GM19193 (cell line): Measurements from ENCODE around the gene AP5Z1.

Experiments
- POLR2A ChIP-seq: IDR thresholded peaks from 4 replicates; pipeline ENCODE4 v1.6.1; 2011; ENCODE audit not compliant: insufficient read depth, insufficient read length; ENCODE audit errors: extremely low read depth

The AP5Z1 gene

GRCh38 chr7:4809091-4809591, 33.7 kb downstream of the AP5Z1 start:
- no peak for TF ChIP-seq POLR2A

- no peak for TF ChIP-seq POLR2A
Measured at GRCh38 chr7:4809666-4810065, 34.2 kb downstream of the AP5Z1 start.

- TF ChIP-seq POLR2A: no peak
Measured at GRCh38 chr7:4814433-4814832, 39.0 kb downstream of the AP5Z1 start.

DNA sequence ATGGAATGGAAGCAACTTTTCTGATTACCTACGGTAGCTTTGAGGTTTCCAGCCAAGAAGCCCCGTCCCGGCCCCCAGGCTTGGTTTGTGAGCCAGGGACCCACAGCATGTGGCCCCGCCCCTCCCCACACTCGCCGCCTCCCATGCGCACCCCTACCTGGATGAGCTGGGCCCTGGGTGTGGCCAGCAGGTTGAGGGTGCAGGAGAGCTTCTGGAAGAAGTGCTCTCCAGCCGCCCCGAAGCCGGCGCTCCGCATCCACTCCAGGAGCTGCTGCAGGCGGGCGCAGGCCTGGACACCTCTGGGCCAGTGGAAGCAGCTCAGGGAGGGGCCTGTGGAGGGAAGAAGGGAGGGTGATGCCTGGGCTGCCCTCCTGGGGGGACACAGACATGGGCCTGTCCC, 39.7 kb downstream of the AP5Z1 start:
- TF ChIP-seq POLR2A: no peak

- no peak for TF ChIP-seq POLR2A
Measured at GRCh38 chr7:4815609-4816418, 40.4 kb downstream of the AP5Z1 start.

GRCh38 chr7:4816419-4817080, 41.1 kb downstream of the AP5Z1 start:
- TF ChIP-seq POLR2A: no peak

GRCh38 chr7:4817178-4817901, 41.9 kb downstream of the AP5Z1 start:
- TF ChIP-seq POLR2A: no peak

GRCh38 chr7:4818000-4818794, 42.8 kb downstream of the AP5Z1 start:
- TF ChIP-seq POLR2A: no peak

DNA sequence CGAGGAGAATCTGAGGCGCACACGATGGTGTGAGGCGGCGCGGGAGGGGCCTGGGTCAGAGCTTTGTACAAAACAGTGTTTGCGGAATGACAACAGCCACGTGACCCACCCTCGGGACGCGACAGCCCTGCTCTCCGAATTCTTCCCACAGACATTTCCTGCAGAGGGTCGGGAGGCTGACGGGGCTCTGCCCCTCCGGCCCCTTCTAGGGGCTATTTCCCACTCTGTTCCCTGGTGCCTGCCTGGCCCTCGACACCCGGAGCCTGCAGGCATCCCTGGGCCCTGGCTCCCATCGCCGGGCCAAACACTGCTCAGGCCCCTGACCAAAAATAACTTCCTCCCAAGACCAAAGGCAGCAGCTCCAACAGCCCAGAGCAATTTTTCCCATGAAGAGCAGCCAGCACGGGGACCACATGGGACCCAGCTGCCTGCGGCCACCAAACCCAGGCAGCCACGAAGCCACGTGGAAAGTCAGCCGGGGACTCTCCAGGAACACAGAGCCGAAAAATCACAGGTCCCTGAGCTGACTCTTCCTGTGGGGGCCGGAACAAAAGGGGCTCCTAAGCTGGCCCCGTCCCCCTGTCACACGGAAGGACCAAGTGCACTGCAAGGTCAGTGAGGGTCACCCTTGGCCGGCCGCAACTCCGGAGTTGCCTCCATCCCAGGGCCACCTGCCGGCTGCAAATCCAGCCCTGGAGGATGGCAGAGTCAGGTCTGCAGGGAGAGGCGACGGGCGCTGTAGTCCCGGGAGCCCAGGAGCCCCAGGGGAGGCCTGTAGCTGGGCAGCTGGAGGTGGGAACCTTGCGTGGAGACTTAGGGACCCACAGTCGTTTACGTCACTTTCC, 44.4 kb downstream of the AP5Z1 start:
- no peak for TF ChIP-seq POLR2A

DNA sequence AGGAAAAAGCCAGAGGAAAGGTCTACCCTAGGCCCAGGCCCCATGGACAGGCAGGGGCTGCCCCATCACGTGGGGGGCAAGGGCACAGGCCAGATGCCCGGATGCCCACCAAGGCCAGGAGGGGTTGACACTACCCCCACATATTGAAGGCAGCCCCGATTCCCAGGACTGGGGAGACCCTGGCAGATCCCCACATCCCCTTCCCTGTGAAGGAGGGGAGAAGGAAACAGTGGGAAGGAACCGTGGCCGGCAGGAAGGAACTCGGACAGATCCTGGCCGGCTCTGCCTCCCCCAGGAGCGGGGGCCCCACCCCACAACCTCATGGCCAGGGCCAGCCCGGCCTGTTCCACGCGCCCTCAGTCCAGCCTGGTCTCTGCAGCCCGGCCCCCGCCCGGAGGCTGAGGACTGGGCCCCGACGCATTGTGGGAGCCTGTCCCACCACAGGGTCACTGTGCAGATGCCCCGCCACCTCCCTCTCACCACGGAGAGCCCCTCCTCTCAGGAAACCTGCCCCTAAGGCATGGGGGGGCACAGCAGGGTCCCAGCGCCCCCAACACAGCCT, 45.1 kb downstream of the AP5Z1 start:
- no peak for TF ChIP-seq POLR2A

- TF ChIP-seq POLR2A: no peak
Measured at GRCh38 chr7:4820967-4821471, 45.6 kb downstream of the AP5Z1 start.

- no peak for TF ChIP-seq POLR2A
Measured at GRCh38 chr7:4822677-4823076, 47.3 kb downstream of the AP5Z1 start.

DNA sequence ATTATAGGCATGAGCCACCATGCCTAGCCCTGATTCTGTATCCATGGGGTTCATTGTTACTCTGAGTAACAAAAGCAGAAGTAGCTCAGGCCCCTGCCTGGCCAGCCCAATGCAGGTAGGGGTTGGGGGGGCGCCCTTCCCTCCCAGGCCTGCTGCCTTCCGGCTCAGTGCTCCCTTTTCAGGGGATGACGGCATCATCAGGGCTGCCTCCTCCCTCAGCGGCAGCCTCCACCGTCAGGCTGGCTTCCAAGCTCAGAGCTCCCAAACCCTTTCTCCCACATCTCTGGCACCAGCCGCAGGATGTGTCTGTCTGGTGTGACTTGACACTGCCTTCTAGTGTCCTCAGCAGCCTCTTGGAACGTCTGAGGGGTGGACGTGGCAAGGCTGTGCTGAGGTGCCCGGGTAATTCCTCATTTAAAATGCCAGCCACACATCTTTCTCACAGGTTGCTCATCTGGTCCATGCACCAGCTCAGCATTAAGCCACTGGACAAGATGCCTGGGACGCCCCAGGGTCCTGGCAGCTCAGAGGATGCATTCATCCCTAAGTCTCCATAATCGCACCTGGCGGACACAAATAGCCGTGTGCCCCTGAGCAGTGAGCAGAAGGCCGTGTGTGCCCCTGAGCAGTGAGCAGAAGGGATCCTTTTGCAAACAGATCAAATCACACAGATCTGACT, 48.2 kb downstream of the AP5Z1 start:
- TF ChIP-seq POLR2A: no peak
